HFF-Myc (cell line): ENCODE results near the gene CCDC148.
"Not testable (repeated sequence)": the region's sequence is repeated elsewhere in the genome, so short reads cannot be mapped to it uniquely, and the experiment has no call there.

Source experiments
- DNase-seq: peaks from one replicate; pipeline ENCODE4 v3.0.0-alpha.2; 2011; ENCODE audit warnings: low read depth; ENCODE audit errors: extremely low read depth
- H3K4me3 ChIP-seq: replicated peaks from 2 replicates; pipeline ENCODE4 v1.5.1; 2011; ENCODE audit warnings: low read depth, mild to moderate bottlenecking, control low read depth, low read length
- TF ChIP-seq, protein P1 (sequence below): IDR thresholded peaks from 2 replicates; pipeline ENCODE4 v1.5.1; 2012; ENCODE audit warnings: mild to moderate bottlenecking, low read depth, low read length, control low read depth; ENCODE audit errors: missing control alignments

The CCDC148 gene

DNA sequence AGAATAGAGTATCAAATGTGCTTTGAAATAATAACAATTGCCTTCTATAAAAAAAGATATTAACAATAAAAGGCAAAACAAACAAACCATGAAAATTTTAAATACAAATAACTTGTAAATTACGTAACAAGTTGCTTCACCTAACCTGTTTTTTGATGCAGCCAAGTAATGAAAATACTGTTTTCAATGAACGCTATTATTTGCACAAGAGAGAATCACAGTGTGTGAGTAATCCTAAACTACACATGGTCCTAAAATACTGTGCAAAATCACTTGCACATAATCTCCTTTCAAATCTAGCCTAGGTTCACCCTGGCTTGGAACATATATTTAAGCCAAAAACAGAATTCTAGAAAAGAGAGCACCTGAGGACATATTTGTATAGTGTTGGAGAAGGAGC, 98.9 kb downstream of the CCDC148 start:
- TF ChIP-seq, protein P1, sequence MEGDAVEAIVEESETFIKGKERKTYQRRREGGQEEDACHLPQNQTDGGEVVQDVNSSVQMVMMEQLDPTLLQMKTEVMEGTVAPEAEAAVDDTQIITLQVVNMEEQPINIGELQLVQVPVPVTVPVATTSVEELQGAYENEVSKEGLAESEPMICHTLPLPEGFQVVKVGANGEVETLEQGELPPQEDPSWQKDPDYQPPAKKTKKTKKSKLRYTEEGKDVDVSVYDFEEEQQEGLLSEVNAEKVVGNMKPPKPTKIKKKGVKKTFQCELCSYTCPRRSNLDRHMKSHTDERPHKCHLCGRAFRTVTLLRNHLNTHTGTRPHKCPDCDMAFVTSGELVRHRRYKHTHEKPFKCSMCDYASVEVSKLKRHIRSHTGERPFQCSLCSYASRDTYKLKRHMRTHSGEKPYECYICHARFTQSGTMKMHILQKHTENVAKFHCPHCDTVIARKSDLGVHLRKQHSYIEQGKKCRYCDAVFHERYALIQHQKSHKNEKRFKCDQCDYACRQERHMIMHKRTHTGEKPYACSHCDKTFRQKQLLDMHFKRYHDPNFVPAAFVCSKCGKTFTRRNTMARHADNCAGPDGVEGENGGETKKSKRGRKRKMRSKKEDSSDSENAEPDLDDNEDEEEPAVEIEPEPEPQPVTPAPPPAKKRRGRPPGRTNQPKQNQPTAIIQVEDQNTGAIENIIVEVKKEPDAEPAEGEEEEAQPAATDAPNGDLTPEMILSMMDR, result no peak
- no peak for DNase-seq
- H3K4me3 ChIP-seq, result no peak overlapping the region

DNA sequence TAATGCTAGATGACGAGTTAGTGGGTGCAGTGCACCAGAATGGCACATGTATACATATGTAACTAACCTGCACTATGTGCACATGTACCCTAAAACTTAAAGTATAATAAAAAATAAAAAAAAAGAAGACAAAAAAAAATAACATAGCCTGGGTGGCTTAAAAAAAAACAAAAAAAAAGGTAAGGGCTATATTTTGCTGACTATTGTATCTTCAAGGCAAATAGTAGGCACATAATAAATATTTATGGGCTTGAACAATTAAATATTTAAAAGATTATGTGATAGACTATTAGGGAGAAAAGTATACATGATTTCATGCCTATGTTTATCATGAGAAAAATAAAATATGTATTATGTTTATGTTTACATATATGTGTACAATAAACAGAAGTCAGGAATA, 99.4 kb downstream of the CCDC148 start:
- no peak for DNase-seq
- no peak overlapping the region for H3K4me3 ChIP-seq
- TF ChIP-seq, protein P1, result no peak

DNA sequence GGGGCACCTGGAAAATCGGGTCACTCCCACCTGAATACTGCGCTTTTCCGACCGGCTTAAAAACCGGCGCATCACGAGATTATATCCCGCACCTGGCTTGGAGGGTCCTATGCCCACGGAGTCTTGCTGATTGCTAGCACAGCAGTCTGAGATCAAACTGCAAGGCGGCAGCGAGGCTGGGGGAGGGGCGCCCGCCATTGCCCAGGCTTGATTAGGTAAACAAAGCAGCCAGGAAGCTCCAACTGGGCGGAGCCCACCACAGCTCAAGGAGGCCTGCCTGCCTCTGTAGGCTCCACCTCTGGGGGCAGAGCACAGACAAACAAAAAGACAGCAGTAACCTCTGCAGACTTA, 105.1 kb downstream of the CCDC148 start:
- H3K4me3 ChIP-seq, DNase-seq: not testable (repeated sequence)

DNA sequence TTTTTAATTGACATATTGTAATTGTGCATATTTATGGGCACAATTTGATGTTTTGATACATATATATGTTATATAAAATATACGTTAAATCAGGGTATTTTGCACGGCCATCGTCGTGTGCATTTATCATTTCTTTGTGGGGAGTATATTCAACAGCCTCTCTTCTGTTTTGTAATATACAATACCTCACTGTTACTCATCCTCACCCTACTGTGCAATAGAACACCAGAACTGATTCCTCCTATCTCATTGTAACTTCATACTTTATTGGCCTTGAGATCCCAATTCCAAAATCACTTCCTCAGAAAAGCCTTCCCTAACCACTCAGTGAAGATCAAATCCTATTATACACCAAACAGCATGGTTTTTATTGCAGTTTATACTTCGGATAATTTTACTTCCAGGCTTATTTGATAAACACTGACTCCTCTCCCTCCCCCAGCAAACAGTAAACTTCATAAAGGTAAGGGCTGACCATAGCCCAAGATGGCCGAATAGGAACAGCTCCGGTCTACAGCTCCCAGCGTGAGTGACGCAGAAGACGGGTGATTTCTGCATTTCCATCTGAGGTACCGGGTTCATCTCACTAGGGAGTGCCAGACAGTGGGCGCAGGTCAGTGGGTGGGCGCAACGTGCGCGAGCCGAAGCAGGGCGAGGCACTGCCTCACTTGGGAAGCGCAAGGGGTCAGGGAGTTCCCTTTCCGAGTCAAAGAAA, 105.6 kb downstream of the CCDC148 start:
- DNase-seq, H3K4me3 ChIP-seq: not testable (repeated sequence)

DNA sequence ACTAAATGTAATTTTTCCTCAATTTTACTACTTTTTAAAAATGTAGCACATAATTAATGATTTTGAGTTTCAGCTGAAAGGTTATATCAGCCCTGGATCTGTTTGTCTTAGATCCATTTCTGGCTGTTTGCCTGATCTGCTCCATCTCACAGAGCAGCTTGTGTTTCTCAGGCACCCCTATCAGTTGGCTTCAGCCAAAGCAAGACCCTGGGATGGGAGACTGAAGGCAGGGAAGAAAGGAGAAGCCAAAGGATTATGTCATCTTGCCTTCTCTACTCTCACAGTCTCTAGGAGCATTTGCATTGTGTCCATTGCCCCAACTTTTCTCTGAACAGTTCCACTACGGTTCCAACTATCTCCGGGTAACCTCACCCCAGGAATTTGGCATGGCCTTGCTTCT, 110.5 kb downstream of the CCDC148 start:
- no peak for DNase-seq
- TF ChIP-seq, protein P1, result no peak
- no peak overlapping the region for H3K4me3 ChIP-seq

DNA sequence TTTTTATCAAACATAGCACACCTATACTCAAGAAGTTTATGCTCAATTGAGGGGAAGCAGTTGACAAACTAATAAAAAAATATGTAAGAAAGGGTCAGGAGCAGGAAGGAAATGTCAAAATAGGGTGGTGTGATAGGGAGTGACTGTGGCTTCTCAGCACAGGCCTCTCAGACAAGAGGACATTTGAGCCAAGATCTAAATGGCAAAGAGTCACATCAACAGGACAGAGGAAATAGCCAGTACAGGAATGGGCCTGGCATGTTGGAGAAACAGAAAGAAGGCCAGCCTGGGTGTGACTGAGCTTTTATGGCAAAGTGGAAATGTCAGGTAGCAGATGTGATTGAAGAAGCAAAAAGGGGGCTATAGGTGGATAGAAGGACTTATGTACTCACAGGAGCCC, 117.0 kb downstream of the CCDC148 start:
- no peak for DNase-seq
- TF ChIP-seq, protein P1, result no peak
- no peak overlapping the region for H3K4me3 ChIP-seq

DNA sequence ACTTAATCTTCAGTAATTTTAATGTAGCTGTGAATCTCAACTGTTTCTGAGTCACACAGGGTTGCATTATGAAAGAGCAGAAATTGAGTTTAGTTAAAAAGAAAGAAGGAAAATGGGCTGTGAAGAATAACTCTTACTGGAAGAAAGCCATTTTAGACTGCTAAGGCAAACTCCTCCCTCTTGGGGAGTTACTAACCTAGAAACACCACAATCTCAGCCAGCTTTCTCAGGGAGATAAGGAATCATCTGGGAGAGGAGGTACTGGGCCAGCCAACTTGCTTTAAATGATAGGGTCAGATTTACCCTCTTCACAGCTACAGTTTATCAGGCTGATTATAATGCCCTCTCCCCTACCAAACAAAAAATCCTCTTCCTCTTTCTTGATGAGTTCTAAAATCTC, 119.5 kb downstream of the CCDC148 start:
- no peak overlapping the region for H3K4me3 ChIP-seq
- TF ChIP-seq, protein P1, result no peak
- no peak for DNase-seq

DNA sequence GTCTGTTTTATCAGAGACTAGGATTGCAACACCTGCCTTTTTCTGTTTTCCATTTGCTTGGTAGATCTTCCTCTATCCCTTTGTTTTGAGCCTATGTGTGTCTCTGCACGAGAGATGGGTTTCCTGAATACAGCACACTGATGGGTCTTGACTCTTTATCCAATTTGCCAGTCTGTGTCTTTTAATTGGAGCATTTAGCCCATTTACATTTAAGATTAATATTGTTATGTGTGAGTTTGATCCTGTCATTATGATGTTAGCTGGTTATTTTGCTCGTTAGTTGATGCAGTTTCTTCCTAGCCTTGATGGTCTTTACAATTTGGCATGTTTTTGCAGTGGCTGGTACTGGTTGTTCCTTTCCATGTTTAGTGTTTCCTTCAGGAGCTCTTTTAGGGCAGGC, 124.8 kb downstream of the CCDC148 start:
- H3K4me3 ChIP-seq, DNase-seq: not testable (repeated sequence)
